K562 (cell line): ENCODE results near the gene WWOX.

Source experiments
- ATF2 ChIP-seq: sonication (generic); formaldehyde crosslinking; IDR thresholded peaks from 2 replicates; pipeline ENCODE4 v1.8.1; 2022; ENCODE audit warnings: missing genetic modification reagents
- DEAF1 ChIP-seq: fragments of 450-650 bp; formaldehyde crosslinking; IDR thresholded peaks from 2 replicates; pipeline ENCODE4 v1.4.0; 2020; ENCODE audit warnings: mild to moderate bottlenecking, moderate library complexity
- ESRRA ChIP-seq: fragments of 450-650 bp; IDR thresholded peaks from 2 replicates; pipeline ENCODE4 v1.6.1; 2014; ENCODE audit warnings: low read depth, mild to moderate bottlenecking, moderate library complexity, borderline replicate concordance
- ETS1 ChIP-seq: conservative IDR thresholded peaks from 2 replicates; pipeline ENCODE4 v1.6.1; 2011; ENCODE audit warnings: low read depth, mild to moderate bottlenecking, low read length; ENCODE audit not compliant: control insufficient read depth
- FOXP4 ChIP-seq: sonication (generic); formaldehyde crosslinking; IDR thresholded peaks from 2 replicates; pipeline ENCODE4 v1.8.0; 2022; ENCODE audit warnings: mild to moderate bottlenecking, missing genetic modification reagents, borderline replicate concordance
- PHF8 ChIP-seq: fragments of 200-600 bp; sonication (generic); IDR thresholded peaks from 2 replicates; pipeline ENCODE4 v1.6.1; 2012; ENCODE audit warnings: mixed run types, mild to moderate bottlenecking, inconsistent platforms, low read length, moderate library complexity, borderline replicate concordance
- POLR2A ChIP-seq: fragments of 450-650 bp; conservative IDR thresholded peaks from 2 replicates; pipeline ENCODE4 v1.6.1; 2016
- POLR3A ChIP-seq: IDR thresholded peaks from 2 replicates; pipeline ENCODE4 v1.6.1; 2011; ENCODE audit warnings: borderline replicate concordance, mild to moderate bottlenecking, moderate library complexity; ENCODE audit not compliant: insufficient read length, insufficient read depth; ENCODE audit errors: extremely low read depth
- RFX5 ChIP-seq: IDR thresholded peaks from 2 replicates; pipeline ENCODE4 v1.6.1; 2011; ENCODE audit warnings: low read depth, mild to moderate bottlenecking, improper control_type of control experiment, low read length
- TARDBP ChIP-seq: fragments of 450-650 bp; IDR thresholded peaks from 2 replicates; pipeline ENCODE4 v1.6.1; 2016

- TF ChIP-seq PHF8 (no peak), ATF2 (CRISPR knock-in tag) (no peak), FOXP4 (CRISPR knock-in tag) (no peak), TARDBP (no peak), RFX5 (no peak), DEAF1 (CRISPR knock-in tag) (no peak), POLR3A (no peak), ETS1 (no peak), ESRRA (no peak), POLR2A (no peak)
Observed at GRCh38 chr16:78275420-78275819, 176.0 kb downstream of the WWOX start.
